ENCODE measurements around the gene L1TD1.
"Not testable (repeated sequence)": the region's sequence is repeated elsewhere in the genome, so short reads cannot be mapped to it uniquely, and the experiment has no call there.

The L1TD1 gene

GRCh38 chr1:62194651-62195544 is at the start of gene L1TD1:
Gene L1TD1 (plus strand): TSS chr1:62194849. CDS start chr1:62206629, 11,780 bp downstream.
- DNase-seq = no peak

- DNase-seq = no peak
Observed at GRCh38 chr1:62159940-62160348, 34.7 kb upstream of the L1TD1 start.

GRCh38 chr1:62161711-62162110 is 32.9 kb upstream of the L1TD1 start:
- DNase-seq = no peak

DNA sequence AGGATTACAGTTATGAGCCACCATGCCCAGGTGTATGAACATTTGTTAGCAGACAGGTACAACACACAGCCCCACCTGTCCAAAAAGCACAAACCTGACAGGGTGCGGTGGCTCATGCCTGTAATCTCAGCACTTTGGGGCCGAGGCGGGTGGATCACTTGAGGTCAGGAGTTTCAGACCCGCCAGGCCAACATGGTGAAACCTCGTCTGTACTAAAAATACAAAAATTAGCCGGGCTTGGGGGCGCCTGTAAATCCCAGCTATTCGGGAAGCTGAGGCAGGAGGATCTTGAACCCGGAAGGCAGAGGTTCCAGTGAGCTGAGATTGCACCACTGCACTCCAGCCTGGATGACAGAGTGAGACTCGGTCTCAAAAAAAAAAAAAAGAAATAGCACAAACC is 24.3 kb upstream of the L1TD1 start:
- not testable (repeated sequence) for DNase-seq

DNA sequence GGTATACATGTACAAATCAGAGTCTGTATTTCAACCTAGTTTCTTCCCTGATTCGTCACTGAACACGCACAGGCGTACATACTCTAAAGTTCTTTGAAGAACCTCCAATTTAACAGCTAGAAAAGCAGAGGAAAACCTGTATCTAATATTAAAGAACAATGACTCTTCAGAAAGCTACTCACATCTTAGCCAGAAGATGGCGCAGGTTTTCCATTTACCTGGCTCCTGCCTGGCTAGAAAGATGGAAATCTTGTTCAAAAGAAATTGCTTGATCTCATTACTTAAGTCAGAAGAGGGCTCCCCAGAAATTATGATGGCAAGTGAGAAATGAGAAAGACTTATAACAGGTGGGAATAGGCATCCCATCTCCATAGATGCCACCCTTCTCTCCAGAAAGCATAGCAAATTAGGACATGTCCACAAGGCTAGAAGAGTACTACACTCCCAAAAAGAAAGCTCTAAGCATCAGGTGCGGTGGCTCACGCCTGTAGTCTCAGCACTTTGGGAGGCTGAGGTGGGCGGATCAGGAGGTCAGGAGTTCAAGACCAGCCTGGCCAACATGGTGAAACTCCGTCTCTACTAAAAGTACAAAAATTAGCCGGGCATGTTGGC is 19.0 kb upstream of the L1TD1 start:
- peak; percentile 2 to 8 for DNase-seq

GRCh38 chr1:62176597-62177312 is 17.9 kb upstream of the L1TD1 start:
- no peak for DNase-seq

- no peak for DNase-seq
Observed at GRCh38 chr1:62177621-62178020, 17.0 kb upstream of the L1TD1 start.

GRCh38 chr1:62178372-62178771 is 16.3 kb upstream of the L1TD1 start:
- no peak for DNase-seq

DNA sequence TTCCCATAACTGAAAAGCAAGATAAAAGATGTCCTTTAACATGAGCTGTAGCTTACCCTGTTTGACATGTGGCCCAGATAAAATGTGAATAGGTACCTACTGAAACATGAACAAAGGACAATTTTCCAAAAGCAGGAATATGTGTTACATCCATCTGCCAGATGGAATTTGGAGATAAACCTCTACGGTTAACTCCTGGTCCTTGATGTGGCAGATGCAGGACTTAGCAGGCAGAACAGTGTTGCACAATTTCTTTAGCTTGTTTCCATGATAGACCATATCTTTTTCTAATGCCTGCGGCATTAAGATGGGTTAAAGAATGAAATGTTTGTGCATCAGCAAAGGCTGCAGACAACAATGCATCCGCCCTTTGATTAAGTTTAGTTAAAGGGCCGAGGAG is 14.6 kb upstream of the L1TD1 start:
- not testable (repeated sequence) for DNase-seq

- DNase-seq = no peak
Observed at GRCh38 chr1:62180639-62181038, 14.0 kb upstream of the L1TD1 start.

- no peak for DNase-seq
Observed at GRCh38 chr1:62181532-62181931, 13.1 kb upstream of the L1TD1 start.

GRCh38 chr1:62182157-62182556 is 12.5 kb upstream of the L1TD1 start:
- DNase-seq = not testable (repeated sequence)

DNA sequence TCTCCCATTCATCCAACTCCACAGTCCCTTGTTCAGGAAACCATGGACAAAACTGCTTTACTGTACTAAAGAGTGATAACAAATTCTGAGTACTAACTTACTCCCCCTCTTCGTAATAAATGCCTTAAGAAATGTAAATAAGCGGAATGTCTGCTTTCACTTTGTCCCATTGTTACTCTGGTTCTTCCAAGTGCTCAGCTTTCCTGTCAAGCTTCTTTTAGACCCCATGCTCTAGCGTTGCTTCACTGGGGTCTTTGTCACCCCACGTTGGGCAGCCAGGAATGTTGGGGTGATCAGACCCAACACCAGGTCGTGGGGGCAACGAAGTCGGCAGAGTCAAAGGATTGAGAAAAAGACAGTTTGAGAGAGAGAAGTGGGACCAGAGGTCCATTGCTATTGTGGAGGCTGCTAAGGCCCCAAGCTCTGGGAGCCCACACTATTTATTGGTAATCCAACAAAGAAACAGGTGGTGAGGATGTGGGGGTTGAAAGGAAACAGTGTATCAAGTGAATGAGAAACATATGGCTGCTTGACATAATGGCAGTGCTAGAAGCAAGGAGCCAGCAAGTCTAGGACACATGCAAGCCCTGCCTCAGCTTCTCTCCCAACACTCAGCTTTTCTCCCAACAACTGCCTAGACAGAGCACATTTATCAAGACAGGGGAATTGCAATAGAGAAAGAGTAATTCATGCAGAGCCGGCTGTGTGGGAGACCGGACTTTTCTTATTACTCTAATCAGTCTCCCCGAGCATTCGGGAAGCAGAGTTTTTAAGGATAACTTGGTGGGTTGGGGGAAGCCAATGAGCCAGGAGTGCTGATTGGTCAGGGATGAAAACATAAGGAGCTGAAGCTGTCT is 11.3 kb upstream of the L1TD1 start:
- DNase-seq = not testable (repeated sequence)

- no peak for DNase-seq
Observed at GRCh38 chr1:62184336-62184735, 10.3 kb upstream of the L1TD1 start.

DNA sequence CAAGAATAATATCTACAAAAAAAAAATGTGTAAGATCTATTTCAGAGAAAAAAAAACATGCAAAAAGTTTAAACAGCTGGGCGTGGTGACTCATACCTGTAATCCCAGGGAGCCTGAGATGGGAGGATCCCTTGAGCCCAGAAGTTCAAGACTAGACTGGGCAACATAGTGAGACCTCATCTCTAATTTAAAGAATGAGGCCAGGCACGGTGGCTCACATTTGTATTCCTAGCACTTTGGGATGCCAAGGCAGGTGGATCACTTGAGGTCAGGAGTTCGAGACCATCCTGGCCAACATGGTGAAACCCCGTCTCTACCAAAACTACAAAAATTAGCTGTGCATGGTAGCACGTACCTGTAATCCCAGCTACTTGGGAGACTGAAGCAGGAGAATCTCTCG is 9.4 kb upstream of the L1TD1 start:
- DNase-seq = not testable (repeated sequence)

DNA sequence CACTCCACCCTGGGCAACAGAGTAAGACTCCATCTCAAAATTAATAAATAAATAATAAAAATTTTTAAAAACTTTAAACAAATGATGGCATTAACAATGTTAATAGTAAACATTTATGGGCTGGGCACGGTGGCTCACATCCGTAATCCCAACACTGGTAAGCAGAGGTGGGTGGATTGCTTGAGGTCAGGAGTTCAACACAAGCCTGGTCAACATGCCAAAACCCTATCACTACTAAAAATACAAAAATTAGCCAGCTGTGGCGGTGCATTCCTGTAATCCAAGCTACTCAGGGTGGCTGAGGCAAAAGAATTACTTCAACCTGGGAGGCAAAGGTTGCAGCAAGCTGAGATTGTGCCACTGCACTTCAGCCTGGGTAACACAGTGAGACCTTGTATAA is 9.0 kb upstream of the L1TD1 start:
- DNase-seq = no peak

GRCh38 chr1:62187548-62187947 is 7.1 kb upstream of the L1TD1 start:
- no peak for DNase-seq

- DNase-seq = no peak
Observed at GRCh38 chr1:62188111-62188510, 6.5 kb upstream of the L1TD1 start.

DNA sequence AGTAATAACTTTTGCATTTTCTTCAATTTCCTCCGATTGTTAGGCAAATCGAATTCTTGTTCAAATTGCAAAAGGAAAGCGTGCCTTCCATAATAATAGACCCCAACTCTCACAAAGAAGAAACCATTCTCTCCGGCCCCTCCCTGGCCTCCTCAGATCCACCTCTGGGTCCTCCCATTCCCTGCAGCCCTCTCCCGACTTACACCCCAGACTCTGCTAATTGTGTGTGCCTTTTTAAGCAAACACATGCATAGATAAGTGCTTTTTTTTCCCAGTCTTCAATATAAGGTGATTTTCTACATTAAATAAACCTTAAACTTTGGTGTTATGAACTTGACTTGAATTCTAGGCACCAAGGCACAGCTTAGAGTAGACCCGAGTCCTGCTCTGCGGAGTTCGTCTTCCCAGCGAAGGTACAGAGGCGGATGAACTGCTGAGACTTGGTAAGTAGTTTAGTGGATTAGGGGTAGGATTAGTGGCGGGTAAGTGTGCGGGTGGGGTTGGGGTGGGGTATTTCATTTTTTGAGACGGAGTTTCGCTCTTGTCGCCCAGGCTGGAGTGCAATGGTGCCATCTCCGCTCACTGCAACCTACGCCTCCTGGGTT is 1.5 kb downstream of the L1TD1 start:
- no peak for DNase-seq

DNA sequence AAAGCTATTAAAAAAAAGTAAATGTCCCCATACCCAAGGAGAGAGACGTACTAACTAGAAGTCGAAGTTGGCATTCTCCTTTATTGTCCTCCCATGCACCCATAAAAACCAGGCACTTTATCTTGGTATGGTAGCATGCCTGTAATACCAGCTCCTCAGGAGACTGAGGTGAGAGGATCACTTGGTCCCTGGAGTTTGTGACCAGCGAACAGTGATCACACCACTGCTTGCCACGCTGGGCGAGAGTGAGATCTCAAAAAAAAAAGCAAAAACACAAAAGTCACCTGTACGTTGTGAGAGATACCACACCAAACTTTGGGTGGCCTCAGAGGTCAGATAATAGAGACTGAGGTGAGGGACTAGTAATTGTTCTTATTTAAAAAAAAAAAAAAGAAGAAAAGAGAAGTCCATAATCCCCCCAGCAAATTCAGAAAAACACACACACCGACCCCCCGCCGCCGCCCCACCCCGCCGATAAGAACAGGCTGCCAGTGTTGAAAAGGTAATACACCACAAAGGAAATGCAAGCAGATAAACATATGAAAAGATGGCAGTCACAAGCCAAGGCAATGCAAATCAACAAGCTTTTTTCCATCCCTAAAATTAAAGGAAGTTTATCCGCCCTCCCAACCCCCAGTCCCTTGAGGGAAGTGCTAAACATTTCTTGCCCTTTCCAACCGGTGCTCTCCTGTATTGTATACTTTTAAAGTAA is 3.6 kb downstream of the L1TD1 start:
- DNase-seq = no peak

GRCh38 chr1:62198781-62199125 is 4.1 kb downstream of the L1TD1 start:
- no peak for DNase-seq

DNA sequence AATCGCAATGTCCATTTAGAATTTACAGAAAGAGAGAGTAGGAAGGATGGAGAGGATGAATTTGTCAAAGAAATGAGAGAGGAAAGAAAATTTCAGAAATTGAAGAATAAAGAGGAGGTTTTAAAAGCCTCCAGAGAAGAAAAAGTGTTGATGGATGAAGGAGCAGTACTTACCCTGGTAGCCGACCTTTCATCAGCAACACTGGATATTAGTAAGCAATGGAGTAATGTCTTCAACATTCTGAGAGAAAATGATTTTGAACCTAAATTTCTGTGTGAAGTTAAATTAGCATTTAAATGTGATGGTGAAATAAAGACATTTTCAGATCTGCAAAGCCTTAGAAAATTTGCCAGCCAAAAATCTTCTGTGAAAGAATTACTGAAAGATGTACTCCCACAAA is 12.5 kb downstream of the L1TD1 start:
- DNase-seq = no peak

Data from NCI-H187 (cell line).